ENCODE measurements around the gene RRM1.
"Not testable (repeated sequence)": the region's sequence is repeated elsewhere in the genome, so short reads cannot be mapped to it uniquely, and the experiment has no call there.

RRM1 gene

GRCh38 chr11:4146070-4146771, 51.6 kb downstream of the RRM1 start:
- DNase-seq, result no peak

GRCh38 chr11:4146772-4147098, 52.1 kb downstream of the RRM1 start:
- no peak for DNase-seq

- no peak for DNase-seq
Observed at GRCh38 chr11:4154503-4154902, 59.9 kb downstream of the RRM1 start.

- no peak for DNase-seq
Observed at GRCh38 chr11:4156571-4156970, 62.0 kb downstream of the RRM1 start.

- DNase-seq, result not testable (repeated sequence)
Observed at GRCh38 chr11:4158818-4159217, 64.2 kb downstream of the RRM1 start.

GRCh38 chr11:4161305-4161704, 66.7 kb downstream of the RRM1 start:
- no peak for DNase-seq

GRCh38 chr11:4164884-4165590, 70.4 kb downstream of the RRM1 start:
- DNase-seq, result no peak

- no peak for DNase-seq
Observed at GRCh38 chr11:4167292-4167691, 72.7 kb downstream of the RRM1 start.

- DNase-seq, result no peak
Observed at GRCh38 chr11:4167758-4168157, 73.2 kb downstream of the RRM1 start.

- DNase-seq, result peak; percentile 4
Observed at GRCh38 chr11:4175620-4176350, 81.2 kb downstream of the RRM1 start.

- DNase-seq, result no peak
Observed at GRCh38 chr11:4178813-4179662, 84.4 kb downstream of the RRM1 start.

- DNase-seq, result no peak
Observed at GRCh38 chr11:4180441-4181183, 86.0 kb downstream of the RRM1 start.

- DNase-seq, result peak; percentile 28
Observed at GRCh38 chr11:4181782-4182721, 87.5 kb downstream of the RRM1 start.

GRCh38 chr11:4183410-4184057, 88.9 kb downstream of the RRM1 start:
- no peak for DNase-seq

- DNase-seq, result no peak
Observed at GRCh38 chr11:4184163-4184916, 89.7 kb downstream of the RRM1 start.

- no peak for DNase-seq
Observed at GRCh38 chr11:4185561-4185960, 91.0 kb downstream of the RRM1 start.

GRCh38 chr11:4186464-4187054, 92.0 kb downstream of the RRM1 start:
- peak; percentile 16 for DNase-seq

GRCh38 chr11:4187055-4187988, 92.7 kb downstream of the RRM1 start:
- DNase-seq, result peak; percentile 88

Data from NCI-H748 treated with DMSO at 0.1 percent for 48 hours (cell line).